ENCODE results near the gene ICOS. TPM values are rescaled to one million over a fixed set of nuclear protein-coding genes. Genes with fewer than 3 reads are reported as not detected.

Gene ICOS
- total and polyA plus RNA-seq, 2 of the 4 experiments (the other 2 are of a cell fraction), result not detected

GRCh38 chr2:203997980-203998809, 61.6 kb downstream of the ICOS start:
- BruUV-seq (replicated peaks), result no TSS peak
- Histone ChIP-seq H3K36me3 (ENCODE audit: control insufficient read depth, insufficient read depth, low read length) (no peaks in the 10 kb centered on the region), H4K5ac (ENCODE audit: low read depth, low read length) (no peak overlapping the region), H3K27ac (ENCODE audit: insufficient read depth, low read length) (no peak overlapping the region), H3K9me1 (ENCODE audit: insufficient read depth, low read length) (no peaks in the 10 kb centered on the region), H4K91ac (ENCODE audit: insufficient read depth, low read depth, low read length) (no peak overlapping the region), H3K4me2 (ENCODE audit: low read depth, low read length) (no peak overlapping the region), H3K14ac (replicated peaks; ENCODE audit: low read depth, low read length) (no peak overlapping the region), H3K4ac (ENCODE audit: low read depth, low read length) (no peak overlapping the region), H2AK5ac (ENCODE audit: low read depth, low read length) (no peak overlapping the region), H3K23ac (ENCODE audit: low read depth, low read length) (no peak overlapping the region), H2BK120ac (ENCODE audit: low read depth, low read length) (no peak overlapping the region), H2BK5ac (ENCODE audit: low read depth, low read length, poor library complexity, severe bottlenecking) (no peak overlapping the region), H4K8ac (ENCODE audit: low read depth in 2 of 2, low read length in 2 of 2) (no peak overlapping the region), H2AFZ (replicated peaks; ENCODE audit: low read length, poor library complexity) (no peak overlapping the region), H3K56ac (ENCODE audit: extremely low read depth, insufficient read depth, low read length) (no peak overlapping the region), H3K9me3 (ENCODE audit: control insufficient read depth, insufficient read depth, low read length) (no peaks in the 10 kb centered on the region), H3K9ac (ENCODE audit: low read depth, low read length) (no peak overlapping the region), H2AK9ac (replicated peaks; ENCODE audit: low read depth, low read length, poor library complexity) (no peak overlapping the region), H3K18ac (ENCODE audit: low read depth, low read length) (no peak overlapping the region), H3K4me1 (ENCODE audit: control insufficient read depth, insufficient read depth, low read length) (no peaks in the 10 kb centered on the region), H3K79me1 (ENCODE audit: low read depth in 1 of 2, low read length in 2 of 2) (no peaks in the 10 kb centered on the region), H2BK15ac (ENCODE audit: low read depth, low read length) (no peak overlapping the region), H3K27me3 (ENCODE audit: control insufficient read depth, insufficient read depth, low read length) (no peaks in the 10 kb centered on the region; the same call in 1 of the 2 replicates), H2BK20ac (ENCODE audit: low read depth, low read length) (no peak overlapping the region), H4K20me1 (ENCODE audit: insufficient read depth, low read length) (no peaks in the 10 kb centered on the region), H3K4me3 (ENCODE audit: insufficient read depth, low read depth, low read length) (no peak overlapping the region)
- intact Hi-C loops (cut with micrococcal nuclease), result no loop called here
- ChIA-PET POLR2A (ENCODE audit: unreplicated experiment) (no interaction called here), CTCF (no interaction called here)
- no CpG with 5 or more reads among the region's 6 CpGs for WGBS, 2 experiments (ENCODE audit: extremely low coverage in 2 of 2, insufficient read length in 1 of 2)
- in situ Hi-C loops (cut with MboI; ENCODE audit: low sequenced_read_pairs), result no loop called here
- ATAC-seq (ENCODE audit: low read depth) (no peak), DNase-seq (peak; percentile 22)
- dilution Hi-C loops (cut with HindIII; ENCODE audit: low sequenced_read_pairs, unreplicated experiment), result no loop called here
- no peak for TF ChIP-seq MAFK (IDR thresholded peaks at IDR 0.05; ENCODE audit: low read depth, low read length)
- TF ChIP-seq RFX5 (IDR thresholded peaks at IDR 0.05; ENCODE audit: low read depth, low read length), result no peak
- no peak for TF ChIP-seq USF2 (IDR thresholded peaks at IDR 0.05; ENCODE audit: low read depth, low read length)
- no peak for TF ChIP-seq SMC3 (IDR thresholded peaks at IDR 0.05; ENCODE audit: low read depth, low read length)
- TF ChIP-seq NFE2L2 (IDR thresholded peaks at IDR 0.05; ENCODE audit: low read depth, low read length), result no peak
- TF ChIP-seq CHD1 (IDR thresholded peaks at IDR 0.05; ENCODE audit: low read depth, low read length), result no peak
- TF ChIP-seq MXI1 (IDR thresholded peaks at IDR 0.05; ENCODE audit: borderline replicate concordance, low read depth, low read length), result no peak
- TF ChIP-seq FOS (IDR thresholded peaks at IDR 0.05; ENCODE audit: low read depth, low read length), result no peak
- TF ChIP-seq RCOR1 (IDR thresholded peaks at IDR 0.05; ENCODE audit: insufficient replicate concordance, low read length), result no peak

Measured in IMR-90 (cell line).